Lower leg skin (tissue), 3 donors: ENCODE measurements around the gene ERMN.

ENCODE experiments used
- POLR2A ChIP-seq, 2 donors: fragments of 450-650 bp; IDR thresholded peaks; one replicate each; pipeline ENCODE4 v1.6.1; 2016 to 2017; ENCODE audit warnings: antibody characterized with exemption in 2 of 2, mild to moderate bottlenecking in 1 of 2, moderate library complexity in 1 of 2
- TF ChIP-seq, protein P1 (sequence below), 3 donors: fragments of 450-650 bp; IDR thresholded peaks; one replicate each; pipeline ENCODE4 v1.5.1; 2016; ENCODE audit warnings: antibody characterized with exemption in 3 of 3, mild to moderate bottlenecking in 3 of 3, moderate library complexity in 2 of 3

DNA sequence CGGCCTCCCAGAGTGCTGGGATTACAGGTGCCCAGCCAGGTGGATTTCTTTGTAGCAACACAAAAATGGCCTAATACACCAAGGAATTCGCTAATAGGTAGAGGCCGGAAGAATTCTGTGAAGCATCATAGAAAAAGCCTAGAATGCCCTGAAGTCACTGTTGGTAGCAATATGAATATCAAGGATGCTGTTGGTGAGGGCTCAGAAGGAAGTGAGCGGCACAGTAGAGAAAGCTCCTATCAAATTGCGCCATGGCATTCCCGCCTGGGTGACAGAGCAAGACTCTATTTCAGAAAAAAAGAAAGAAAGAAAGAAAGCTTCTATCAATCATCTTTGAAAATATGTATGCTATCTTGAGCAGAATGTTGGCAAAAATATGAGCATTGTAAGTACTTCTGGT, 44.3 kb downstream of the ERMN start:
- TF ChIP-seq, protein P1, sequence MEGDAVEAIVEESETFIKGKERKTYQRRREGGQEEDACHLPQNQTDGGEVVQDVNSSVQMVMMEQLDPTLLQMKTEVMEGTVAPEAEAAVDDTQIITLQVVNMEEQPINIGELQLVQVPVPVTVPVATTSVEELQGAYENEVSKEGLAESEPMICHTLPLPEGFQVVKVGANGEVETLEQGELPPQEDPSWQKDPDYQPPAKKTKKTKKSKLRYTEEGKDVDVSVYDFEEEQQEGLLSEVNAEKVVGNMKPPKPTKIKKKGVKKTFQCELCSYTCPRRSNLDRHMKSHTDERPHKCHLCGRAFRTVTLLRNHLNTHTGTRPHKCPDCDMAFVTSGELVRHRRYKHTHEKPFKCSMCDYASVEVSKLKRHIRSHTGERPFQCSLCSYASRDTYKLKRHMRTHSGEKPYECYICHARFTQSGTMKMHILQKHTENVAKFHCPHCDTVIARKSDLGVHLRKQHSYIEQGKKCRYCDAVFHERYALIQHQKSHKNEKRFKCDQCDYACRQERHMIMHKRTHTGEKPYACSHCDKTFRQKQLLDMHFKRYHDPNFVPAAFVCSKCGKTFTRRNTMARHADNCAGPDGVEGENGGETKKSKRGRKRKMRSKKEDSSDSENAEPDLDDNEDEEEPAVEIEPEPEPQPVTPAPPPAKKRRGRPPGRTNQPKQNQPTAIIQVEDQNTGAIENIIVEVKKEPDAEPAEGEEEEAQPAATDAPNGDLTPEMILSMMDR (IDR thresholded peaks at IDR 0.05) = no peak
- TF ChIP-seq POLR2A (IDR thresholded peaks at IDR 0.05) = no peak
